Measurements from ENCODE around the gene KCNIP2. TPM values are rescaled to one million over a fixed set of nuclear protein-coding genes. Genes with fewer than 3 reads are reported as not detected.

Gene KCNIP2
- total RNA-seq, 1 experiment from 2014 or later: 3.0 TPM

GRCh38 chr10:101858723-101859500, 15.3 kb upstream of the KCNIP2 start:
- H3K4me1 Mint-ChIP-seq: no peaks in the 10 kb centered on the region
- no peak overlapping the region for H3K4me3 Mint-ChIP-seq
- H2AFZ ChIP-seq (ENCODE audit: low read length): no peak overlapping the region
- H3K79me2 ChIP-seq (ENCODE audit: insufficient read depth, low read length): no peaks in the 10 kb centered on the region
- no peak overlapping the region for H2BK15ac ChIP-seq (ENCODE audit: low read depth, low read length)
- H3K23me2 ChIP-seq (ENCODE audit: insufficient read length, low read depth, low read length, poor library complexity, severe bottlenecking): no peaks in the 10 kb centered on the region
- no peak overlapping the region for H3K56ac ChIP-seq (ENCODE audit: insufficient read length, low read depth, low read length)
- no peak for TF ChIP-seq CTCF (conservative IDR thresholded peaks at IDR 0.05)
- H4K20me1 ChIP-seq (ENCODE audit: control insufficient read depth, insufficient read depth, insufficient read length): no peaks in the 10 kb centered on the region
- H3K9me3 ChIP-seq (ENCODE audit: control insufficient read depth, low read depth, low read length): no peaks in the 10 kb centered on the region
- no peak overlapping the region for H2BK20ac ChIP-seq (ENCODE audit: low read depth, low read length, poor library complexity, severe bottlenecking)
- H3K18ac ChIP-seq (ENCODE audit: insufficient read length, low read depth, low read length): no peak overlapping the region
- no peak overlapping the region for H2AK5ac ChIP-seq (ENCODE audit: insufficient read length, low read length)
- peak overlapping the region in 1 of 3 experiments; percentile 41; a peak in 1 of 7 replicates for H3K27ac Mint-ChIP-seq
- H3K14ac ChIP-seq (ENCODE audit: insufficient read depth, low read length): no peak overlapping the region
- H3K79me1 ChIP-seq (ENCODE audit: insufficient read depth, low read depth, low read length, poor library complexity, severe bottlenecking): no peaks in the 10 kb centered on the region
- no peaks in the 10 kb centered on the region for H3K4me1 ChIP-seq (ENCODE audit: insufficient read depth, low read length)
- no peak overlapping the region for H3K27ac ChIP-seq (ENCODE audit: insufficient read length, low read depth, low read length)
- H2BK5ac ChIP-seq (ENCODE audit: insufficient read length, low read length): no peak overlapping the region
- no peaks in the 10 kb centered on the region for H3K27me3 ChIP-seq (ENCODE audit: insufficient read depth, low read length)
- no peak overlapping the region for H3K23ac ChIP-seq (ENCODE audit: insufficient read length, low read depth, low read length)
- H4K91ac ChIP-seq (ENCODE audit: insufficient read length, low read depth, low read length): no peak overlapping the region
- no peak overlapping the region for H3T11ph ChIP-seq (ENCODE audit: low read length)
- no peaks in the 10 kb centered on the region for H3K27me3 Mint-ChIP-seq (ENCODE audit: low read depth)
- no peak overlapping the region for H4K8ac ChIP-seq (replicated peaks; ENCODE audit: insufficient read length, low read depth, low read length)
- no CpG with 5 or more reads among the region's 3 CpGs for WGBS (ENCODE audit: extremely low coverage, insufficient read length, low lambda C conversion rate)
- no peak overlapping the region for H3K4me2 ChIP-seq (ENCODE audit: insufficient read depth, insufficient read length, low read length)
- no peak overlapping the region for H3K4ac ChIP-seq (ENCODE audit: low read depth, low read length)
- H2BK120ac ChIP-seq (ENCODE audit: low read depth, low read length, poor library complexity, severe bottlenecking): no peak overlapping the region
- no peak overlapping the region for H2BK12ac ChIP-seq (ENCODE audit: insufficient read length, low read depth, low read length)
- peaks cover 8 to 19% (median 15%) of the 10 kb centered on the region in 3 experiments for H3K36me3 Mint-ChIP-seq (ENCODE audit: insufficient read depth in 1 of 3, low read depth in 3 of 3)
- no peak overlapping the region for H3K9ac ChIP-seq (ENCODE audit: extremely low read depth, insufficient read length, low read length)
- no peak for DNase-seq
- peaks cover 13 to 17% of the 10 kb centered on the region in 2 experiments for H3K9me3 Mint-ChIP-seq
- H4K5ac ChIP-seq (ENCODE audit: insufficient read length, low read depth, low read length): no peak overlapping the region

All from H9 (cell line).